Measurements from ENCODE around the gene MAP3K2. TPM values are rescaled to one million over a fixed set of nuclear protein-coding genes. Genes with fewer than 3 reads are reported as not detected.
A peak's percentile ranks its signal among the peaks of the same experiment; 100 is the strongest.
"Not testable (repeated sequence)": the region's sequence is repeated elsewhere in the genome, so short reads cannot be mapped to it uniquely, and the experiment has no call there.

The MAP3K2 gene
- total RNA-seq, 1 experiment from 2014 or later: 54.8 TPM

DNA sequence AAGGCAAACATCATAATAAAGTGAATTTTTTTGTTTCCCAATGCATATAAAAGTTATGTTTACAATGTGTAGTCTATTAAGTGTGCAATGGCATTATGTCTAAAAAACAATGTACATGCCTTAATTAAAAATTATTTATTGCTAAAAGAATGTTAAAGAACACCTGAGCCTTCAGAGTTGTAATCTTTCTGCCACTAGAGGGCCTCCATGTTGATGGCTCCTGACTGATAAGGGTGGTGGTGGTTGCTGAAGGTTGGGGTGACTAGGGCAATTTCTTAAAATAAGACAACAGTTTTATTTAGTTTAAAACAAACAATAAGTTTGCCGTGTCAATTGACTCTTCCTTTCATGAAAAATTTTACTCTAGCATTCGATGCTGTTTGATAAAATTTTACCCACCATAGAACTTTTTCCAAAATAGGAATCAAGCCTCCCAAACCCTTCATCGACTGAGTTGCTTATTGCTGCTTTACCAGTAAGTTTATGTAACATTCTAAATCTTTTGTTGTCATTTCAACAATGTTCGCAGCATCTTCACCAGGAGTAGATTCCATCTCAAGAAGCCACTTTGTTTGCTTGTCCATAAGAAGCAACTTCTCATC lies 32.3 kb downstream of the MAP3K2 start:
- TF ChIP-seq CTCF (conservative IDR thresholded peaks at IDR 0.05; ENCODE audit: low read depth, low read length): peak; percentile 81
- no peak for TF ChIP-seq EZH2 (IDR thresholded peaks at IDR 0.05; ENCODE audit: borderline replicate concordance, low read depth, low read length, poor library complexity, severe bottlenecking)
- Histone ChIP-seq H3K27me3 (replicated peaks; ENCODE audit: insufficient read depth, low read depth, low read length, poor library complexity) (no peaks in the 10 kb centered on the region), H3K4me3 (ENCODE audit: low read depth, low read length, poor library complexity, severe bottlenecking) (no peak overlapping the region), H3K9me3 (ENCODE audit: low read depth, low read length, poor library complexity, severe bottlenecking) (no peaks in the 10 kb centered on the region), H3K4me1 (ENCODE audit: insufficient read depth, low read length, poor library complexity, severe bottlenecking) (no peaks in the 10 kb centered on the region), H3K36me3 (ENCODE audit: insufficient read depth, low read length, poor library complexity, severe bottlenecking) (no peaks in the 10 kb centered on the region), H3K27ac (ENCODE audit: low read depth, low read length, poor library complexity, severe bottlenecking) (no peak overlapping the region)
- ChIA-PET POLR2A (ENCODE audit: low non-redundant PET) (no interaction called here), CTCF (no interaction called here)
- peak; percentile 22 for DNase-seq (ENCODE audit: low spot score)
- no TSS peak for BruUV-seq (replicated peaks)
- intact Hi-C loops (cut with micrococcal nuclease; ENCODE audit: unreplicated experiment): no loop called here

DNA sequence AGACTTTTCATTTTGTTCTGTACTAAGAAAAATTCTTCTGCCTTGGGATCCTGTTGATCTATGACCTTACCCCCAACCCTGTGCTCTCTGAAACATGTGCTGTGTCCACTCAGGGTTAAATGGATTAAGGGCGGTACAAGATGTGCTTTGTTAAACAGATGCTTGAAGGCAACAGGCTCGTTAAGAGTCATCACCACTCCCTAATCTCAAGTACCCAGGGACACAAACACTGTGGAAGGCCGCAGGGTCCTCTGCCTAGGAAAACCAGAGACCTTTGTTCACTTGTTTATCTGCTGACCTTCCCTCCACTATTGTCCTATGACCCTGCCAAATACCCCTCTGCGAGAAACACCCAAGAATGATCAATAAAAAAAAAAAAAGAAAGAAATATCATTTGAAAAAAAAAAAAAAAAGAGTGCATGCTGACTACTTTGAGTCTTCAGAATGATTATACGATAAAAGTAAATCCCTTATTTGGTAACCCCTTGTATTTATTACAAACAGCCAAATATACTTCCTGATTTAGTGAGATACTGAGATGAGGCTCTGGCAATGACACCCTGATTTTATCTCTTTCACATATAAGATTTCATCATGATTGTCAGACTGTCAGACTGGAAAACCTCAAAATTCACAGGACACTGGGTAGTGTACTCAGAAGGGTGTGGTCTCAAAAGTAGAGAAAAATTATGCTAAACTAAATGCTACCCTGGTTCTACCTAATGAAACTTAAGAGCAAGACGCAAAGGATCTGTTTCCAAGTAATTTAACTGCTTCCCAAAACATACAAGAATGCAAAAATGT lies 33.7 kb downstream of the MAP3K2 start:
- BruUV-seq (replicated peaks); H3K27me3 ChIP-seq (replicated peaks; ENCODE audit: insufficient read depth, low read depth, low read length, poor library complexity); H3K36me3 ChIP-seq (ENCODE audit: insufficient read depth, low read length, poor library complexity, severe bottlenecking); CTCF ChIA-PET; H3K4me1 ChIP-seq (ENCODE audit: insufficient read depth, low read length, poor library complexity, severe bottlenecking); H3K9me3 ChIP-seq (ENCODE audit: low read depth, low read length, poor library complexity, severe bottlenecking); intact Hi-C loops (cut with micrococcal nuclease; ENCODE audit: unreplicated experiment); DNase-seq (ENCODE audit: low spot score); POLR2A ChIA-PET (ENCODE audit: low non-redundant PET); H3K4me3 ChIP-seq (ENCODE audit: low read depth, low read length, poor library complexity, severe bottlenecking); H3K27ac ChIP-seq (ENCODE audit: low read depth, low read length, poor library complexity, severe bottlenecking): not testable (repeated sequence)

DNA sequence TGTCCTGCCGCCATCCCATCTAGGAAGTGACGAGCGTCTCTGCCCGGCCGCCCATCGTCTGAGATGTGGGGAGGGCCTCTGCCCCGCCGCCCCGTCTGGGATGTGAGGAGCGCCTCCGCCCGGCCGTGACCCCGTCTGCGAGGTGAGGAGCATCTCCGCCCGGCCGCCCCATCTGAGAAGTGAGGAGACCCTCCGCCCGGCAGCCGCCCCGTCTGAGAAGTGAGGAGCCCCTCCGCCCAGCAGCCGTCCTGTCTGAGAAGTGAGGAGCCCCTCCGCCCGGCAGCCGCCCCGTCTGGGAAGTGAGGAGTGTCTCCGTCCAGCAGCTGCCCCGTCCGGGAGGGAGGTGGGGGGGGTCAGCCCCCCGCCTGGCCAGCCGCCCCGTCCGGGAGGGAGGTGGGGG lies 34.6 kb downstream of the MAP3K2 start:
- H3K36me3 ChIP-seq (ENCODE audit: insufficient read depth, low read length, poor library complexity, severe bottlenecking); H3K27me3 ChIP-seq (replicated peaks; ENCODE audit: insufficient read depth, low read depth, low read length, poor library complexity); BruUV-seq (replicated peaks); H3K4me1 ChIP-seq (ENCODE audit: insufficient read depth, low read length, poor library complexity, severe bottlenecking); H3K27ac ChIP-seq (ENCODE audit: low read depth, low read length, poor library complexity, severe bottlenecking); CTCF ChIA-PET; POLR2A ChIA-PET (ENCODE audit: low non-redundant PET); DNase-seq (ENCODE audit: low spot score); intact Hi-C loops (cut with micrococcal nuclease; ENCODE audit: unreplicated experiment); H3K9me3 ChIP-seq (ENCODE audit: low read depth, low read length, poor library complexity, severe bottlenecking); H3K4me3 ChIP-seq (ENCODE audit: low read depth, low read length, poor library complexity, severe bottlenecking): not testable (repeated sequence)

GRCh38 chr2:127351603-127352002 lies 36.2 kb downstream of the MAP3K2 start:
- H3K36me3 ChIP-seq (ENCODE audit: insufficient read depth, low read length, poor library complexity, severe bottlenecking): no peaks in the 10 kb centered on the region
- no peak for TF ChIP-seq CTCF (conservative IDR thresholded peaks at IDR 0.05; ENCODE audit: low read depth, low read length)
- no peak for TF ChIP-seq EZH2 (IDR thresholded peaks at IDR 0.05; ENCODE audit: borderline replicate concordance, low read depth, low read length, poor library complexity, severe bottlenecking)
- no peak overlapping the region for H3K4me3 ChIP-seq (ENCODE audit: low read depth, low read length, poor library complexity, severe bottlenecking)
- intact Hi-C loops (cut with micrococcal nuclease; ENCODE audit: unreplicated experiment): no loop called here
- peaks cover 6% of the 10 kb centered on the region for H3K4me1 ChIP-seq (ENCODE audit: insufficient read depth, low read length, poor library complexity, severe bottlenecking)
- CTCF ChIA-PET: no interaction called here
- POLR2A ChIA-PET (ENCODE audit: low non-redundant PET): no interaction called here
- BruUV-seq (replicated peaks): no TSS peak
- no peak for DNase-seq (ENCODE audit: low spot score)
- no peaks in the 10 kb centered on the region for H3K9me3 ChIP-seq (ENCODE audit: low read depth, low read length, poor library complexity, severe bottlenecking)
- H3K27ac ChIP-seq (ENCODE audit: low read depth, low read length, poor library complexity, severe bottlenecking): no peak overlapping the region
- H3K27me3 ChIP-seq (replicated peaks; ENCODE audit: insufficient read depth, low read depth, low read length, poor library complexity): no peaks in the 10 kb centered on the region

Data from A673 (cell line).